HepG2 (cell line): ENCODE measurements around the gene MIB2. TPM values are rescaled to one million over a fixed set of nuclear protein-coding genes. Genes with fewer than 3 reads are reported as not detected.

Source experiments
- HDAC6 ChIP-seq: fragments of 200-600 bp; sonication (generic); IDR thresholded peaks from 2 replicates; pipeline ENCODE4 v1.7.0; 2017; ENCODE audit warnings: mild to moderate bottlenecking, antibody characterized with exemption, low read length, low read depth
- HOXA5 ChIP-seq: sonication (generic); formaldehyde crosslinking; IDR thresholded peaks from 2 replicates; pipeline ENCODE4 v1.4.0; 2020; ENCODE audit warnings: missing genetic modification reagents
- MAFK ChIP-seq, 2 experiments: IDR thresholded peaks in 1 of 2; conservative IDR thresholded peaks in 1 of 2; 2 replicates each; pipeline ENCODE4 v1.6.1; 2011; ENCODE audit warnings: improper control_type of control experiment in 2 of 2, low read length in 2 of 2
- MBNL3 ChIP-seq: fragments of 250-450 bp; sonication (Bioruptor Pico); conservative IDR thresholded peaks from 2 replicates; pipeline ENCODE4 v1.8.0; 2022; ENCODE audit warnings: mild to moderate bottlenecking, inconsistent platforms
- SRSF9 ChIP-seq: fragments of 200-400 bp; formaldehyde crosslinking; IDR thresholded peaks from 2 replicates; pipeline ENCODE4 v1.6.1; 2018; ENCODE audit warnings: borderline replicate concordance, mild to moderate bottlenecking, low read depth, low read length; ENCODE audit not compliant: insufficient read depth, poor library complexity, severe bottlenecking
- ZNF136 ChIP-seq: sonication (generic); formaldehyde crosslinking; IDR thresholded peaks from 2 replicates; pipeline ENCODE4 v1.8.1; 2022; ENCODE audit warnings: low read depth, mild to moderate bottlenecking, moderate library complexity, missing genetic modification reagents
- ZNF674 ChIP-seq: sonication (generic); formaldehyde crosslinking; IDR thresholded peaks from 2 replicates; pipeline ENCODE4 v1.5.0; 2020; ENCODE audit warnings: low read depth, mild to moderate bottlenecking, missing genetic modification reagents
- polyA plus RNA-seq, 8 experiments: library from polyadenylated mRNA; depleted of rRNA in 3 of 8; stranded (reverse) in 7 of 8; unstranded in 1 of 8; fragments of >200 nt; fragmentation: Illumina TruSeq in 4 of 8; extraction: Trizol in 4 of 8; gene quantifications; 2 replicates each; pipeline versions ENCODE4 v1.2.1 to v1.2.3, GENCODE V29; 2011 to 2016; ENCODE audit warnings: low read depth in 4 of 8, missing spikeins in 1 of 8, mixed read lengths in 1 of 8; ENCODE audit not compliant: insufficient read depth in 1 of 8
- total RNA-seq, 5 experiments: library from RNA; depleted of rRNA; stranded (reverse); fragments of >200 nt; fragmentation: Illumina TruSeq; extraction: Trizol; gene quantifications; 2 replicates each; pipeline ENCODE4 v1.2.3, GENCODE V29; 2016; ENCODE audit warnings: low read depth in 1 of 5
- TF ChIP-seq, protein P1 (sequence below): IDR thresholded peaks from 2 replicates; pipeline ENCODE4 v1.6.1; 2016; ENCODE audit warnings: low read depth, borderline replicate concordance
- TF ChIP-seq, protein P2 (sequence below): sonication (generic); formaldehyde crosslinking; IDR thresholded peaks from 2 replicates; pipeline ENCODE4 v1.5.1; 2020; ENCODE audit warnings: missing genetic modification reagents, mild to moderate bottlenecking, borderline replicate concordance
- TF ChIP-seq, protein P3 (sequence below): sonication (generic); formaldehyde crosslinking; IDR thresholded peaks from 2 replicates; pipeline ENCODE4 v1.4.0; 2020; ENCODE audit warnings: mild to moderate bottlenecking, missing genetic modification reagents
- TF ChIP-seq, protein P4 (sequence below): sonication (generic); formaldehyde crosslinking; conservative IDR thresholded peaks from 2 replicates; pipeline ENCODE4 v1.4.0; 2020; ENCODE audit warnings: mild to moderate bottlenecking, missing genetic modification reagents, moderate library complexity
- TF ChIP-seq, protein P5 (sequence below): sonication (generic); formaldehyde crosslinking; conservative IDR thresholded peaks from 2 replicates; pipeline ENCODE4 v1.5.0; 2020; ENCODE audit warnings: missing genetic modification reagents
- TF ChIP-seq, protein P6 (sequence below): sonication (generic); formaldehyde crosslinking; conservative IDR thresholded peaks from 2 replicates; pipeline ENCODE4 v1.4.0; 2020; ENCODE audit warnings: missing genetic modification reagents
- TF ChIP-seq, protein P7 (sequence below): IDR thresholded peaks from 2 replicates; pipeline ENCODE4 v1.6.1; 2016; ENCODE audit warnings: mild to moderate bottlenecking, missing biosample characterization, missing genetic modification reagents

The MIB2 gene
- total and polyA plus RNA-seq, 2 of the 13 experiments (the other 11 are each of a cell fraction or from before 2014, with no cell fraction given): 19.9 to 30.4 TPM

DNA sequence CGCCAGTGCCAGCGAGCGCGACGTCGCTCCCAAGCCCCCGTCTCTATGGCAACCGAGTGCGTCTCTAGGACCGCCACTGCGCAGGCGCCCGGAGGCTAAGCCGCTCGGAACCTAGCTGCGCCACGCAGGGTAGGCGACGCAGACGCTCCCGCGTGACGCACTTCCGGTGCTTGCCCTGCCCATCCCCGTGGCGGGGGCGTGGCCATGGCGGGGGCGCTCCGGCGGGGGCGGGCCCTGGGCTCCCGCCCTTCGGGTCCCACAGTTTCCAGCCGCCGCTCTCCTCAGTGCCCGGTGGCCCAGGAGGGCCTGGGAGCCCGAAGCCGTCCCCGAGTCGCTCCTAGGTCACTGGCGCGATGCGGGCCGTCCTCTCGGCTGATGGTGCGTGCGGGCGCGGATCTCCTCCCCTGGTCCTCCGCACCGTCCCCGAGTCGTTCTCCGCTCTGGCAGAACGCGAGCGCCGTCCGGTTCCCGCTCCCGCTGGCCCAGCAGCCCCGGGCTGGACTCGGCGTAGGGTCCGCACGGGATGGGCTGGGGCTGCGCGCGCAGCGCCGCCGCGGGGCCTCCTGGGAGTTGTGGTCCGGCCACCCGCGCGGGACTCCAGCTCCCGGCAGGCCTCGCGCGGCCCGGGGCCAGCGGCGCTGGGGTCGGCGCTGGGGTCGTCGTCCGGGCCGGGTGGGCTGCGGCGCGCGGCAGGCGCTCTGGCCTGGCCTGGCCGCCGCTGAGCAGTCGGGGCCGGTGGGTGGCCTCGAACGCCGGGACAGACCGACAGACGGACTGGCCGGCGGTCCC is at the start of gene MIB2 (continued):
- TF ChIP-seq, protein P1, sequence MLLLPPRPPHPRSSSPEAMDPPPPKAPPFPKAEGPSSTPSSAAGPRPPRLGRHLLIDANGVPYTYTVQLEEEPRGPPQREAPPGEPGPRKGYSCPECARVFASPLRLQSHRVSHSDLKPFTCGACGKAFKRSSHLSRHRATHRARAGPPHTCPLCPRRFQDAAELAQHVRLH (CRISPR knock-in tag): peak; percentile 77; the same call in 1 of the 2 replicates
- TF ChIP-seq, protein P2, sequence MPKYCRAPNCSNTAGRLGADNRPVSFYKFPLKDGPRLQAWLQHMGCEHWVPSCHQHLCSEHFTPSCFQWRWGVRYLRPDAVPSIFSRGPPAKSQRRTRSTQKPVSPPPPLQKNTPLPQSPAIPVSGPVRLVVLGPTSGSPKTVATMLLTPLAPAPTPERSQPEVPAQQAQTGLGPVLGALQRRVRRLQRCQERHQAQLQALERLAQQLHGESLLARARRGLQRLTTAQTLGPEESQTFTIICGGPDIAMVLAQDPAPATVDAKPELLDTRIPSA: no peak
- peak; percentile 29; the same call in 1 of the 2 replicates for TF ChIP-seq ZNF136 (CRISPR knock-in tag)
- TF ChIP-seq, protein P3, sequence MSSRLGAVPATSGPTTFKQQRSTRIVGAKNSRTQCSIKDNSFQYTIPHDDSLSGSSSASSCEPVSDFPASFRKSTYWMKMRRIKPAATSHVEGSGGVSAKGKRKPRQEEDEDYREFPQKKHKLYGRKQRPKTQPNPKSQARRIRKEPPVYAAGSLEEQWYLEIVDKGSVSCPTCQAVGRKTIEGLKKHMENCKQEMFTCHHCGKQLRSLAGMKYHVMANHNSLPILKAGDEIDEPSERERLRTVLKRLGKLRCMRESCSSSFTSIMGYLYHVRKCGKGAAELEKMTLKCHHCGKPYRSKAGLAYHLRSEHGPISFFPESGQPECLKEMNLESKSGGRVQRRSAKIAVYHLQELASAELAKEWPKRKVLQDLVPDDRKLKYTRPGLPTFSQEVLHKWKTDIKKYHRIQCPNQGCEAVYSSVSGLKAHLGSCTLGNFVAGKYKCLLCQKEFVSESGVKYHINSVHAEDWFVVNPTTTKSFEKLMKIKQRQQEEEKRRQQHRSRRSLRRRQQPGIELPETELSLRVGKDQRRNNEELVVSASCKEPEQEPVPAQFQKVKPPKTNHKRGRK (CRISPR knock-in tag): no peak
- TF ChIP-seq, protein P4, sequence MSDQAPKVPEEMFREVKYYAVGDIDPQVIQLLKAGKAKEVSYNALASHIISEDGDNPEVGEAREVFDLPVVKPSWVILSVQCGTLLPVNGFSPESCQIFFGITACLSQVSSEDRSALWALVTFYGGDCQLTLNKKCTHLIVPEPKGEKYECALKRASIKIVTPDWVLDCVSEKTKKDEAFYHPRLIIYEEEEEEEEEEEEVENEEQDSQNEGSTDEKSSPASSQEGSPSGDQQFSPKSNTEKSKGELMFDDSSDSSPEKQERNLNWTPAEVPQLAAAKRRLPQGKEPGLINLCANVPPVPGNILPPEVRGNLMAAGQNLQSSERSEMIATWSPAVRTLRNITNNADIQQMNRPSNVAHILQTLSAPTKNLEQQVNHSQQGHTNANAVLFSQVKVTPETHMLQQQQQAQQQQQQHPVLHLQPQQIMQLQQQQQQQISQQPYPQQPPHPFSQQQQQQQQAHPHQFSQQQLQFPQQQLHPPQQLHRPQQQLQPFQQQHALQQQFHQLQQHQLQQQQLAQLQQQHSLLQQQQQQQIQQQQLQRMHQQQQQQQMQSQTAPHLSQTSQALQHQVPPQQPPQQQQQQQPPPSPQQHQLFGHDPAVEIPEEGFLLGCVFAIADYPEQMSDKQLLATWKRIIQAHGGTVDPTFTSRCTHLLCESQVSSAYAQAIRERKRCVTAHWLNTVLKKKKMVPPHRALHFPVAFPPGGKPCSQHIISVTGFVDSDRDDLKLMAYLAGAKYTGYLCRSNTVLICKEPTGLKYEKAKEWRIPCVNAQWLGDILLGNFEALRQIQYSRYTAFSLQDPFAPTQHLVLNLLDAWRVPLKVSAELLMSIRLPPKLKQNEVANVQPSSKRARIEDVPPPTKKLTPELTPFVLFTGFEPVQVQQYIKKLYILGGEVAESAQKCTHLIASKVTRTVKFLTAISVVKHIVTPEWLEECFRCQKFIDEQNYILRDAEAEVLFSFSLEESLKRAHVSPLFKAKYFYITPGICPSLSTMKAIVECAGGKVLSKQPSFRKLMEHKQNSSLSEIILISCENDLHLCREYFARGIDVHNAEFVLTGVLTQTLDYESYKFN (CRISPR knock-in tag): peak; percentile 55
- TF ChIP-seq, protein P5, sequence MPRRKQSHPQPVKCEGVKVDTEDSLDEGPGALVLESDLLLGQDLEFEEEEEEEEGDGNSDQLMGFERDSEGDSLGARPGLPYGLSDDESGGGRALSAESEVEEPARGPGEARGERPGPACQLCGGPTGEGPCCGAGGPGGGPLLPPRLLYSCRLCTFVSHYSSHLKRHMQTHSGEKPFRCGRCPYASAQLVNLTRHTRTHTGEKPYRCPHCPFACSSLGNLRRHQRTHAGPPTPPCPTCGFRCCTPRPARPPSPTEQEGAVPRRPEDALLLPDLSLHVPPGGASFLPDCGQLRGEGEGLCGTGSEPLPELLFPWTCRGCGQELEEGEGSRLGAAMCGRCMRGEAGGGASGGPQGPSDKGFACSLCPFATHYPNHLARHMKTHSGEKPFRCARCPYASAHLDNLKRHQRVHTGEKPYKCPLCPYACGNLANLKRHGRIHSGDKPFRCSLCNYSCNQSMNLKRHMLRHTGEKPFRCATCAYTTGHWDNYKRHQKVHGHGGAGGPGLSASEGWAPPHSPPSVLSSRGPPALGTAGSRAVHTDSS (CRISPR knock-in tag): 0 out of 2 replicates have a peak, but pooled peaks have one; percentile 40
- 0 out of 2 replicates have a peak, but pooled peaks have one; percentile 78 for TF ChIP-seq ZNF674
- peak; percentile 84; the same call in 1 of the 2 replicates for TF ChIP-seq HOXA5 (CRISPR knock-in tag)
- TF ChIP-seq SRSF9: no peak
- TF ChIP-seq MBNL3: no peak
- no peak for TF ChIP-seq MAFK (conservative IDR thresholded peaks at IDR 0.05 in 1 of 2, IDR thresholded peaks at IDR 0.05 in 1 of 2; ENCODE audit: low read length in 2 of 2)
- TF ChIP-seq, protein P6, sequence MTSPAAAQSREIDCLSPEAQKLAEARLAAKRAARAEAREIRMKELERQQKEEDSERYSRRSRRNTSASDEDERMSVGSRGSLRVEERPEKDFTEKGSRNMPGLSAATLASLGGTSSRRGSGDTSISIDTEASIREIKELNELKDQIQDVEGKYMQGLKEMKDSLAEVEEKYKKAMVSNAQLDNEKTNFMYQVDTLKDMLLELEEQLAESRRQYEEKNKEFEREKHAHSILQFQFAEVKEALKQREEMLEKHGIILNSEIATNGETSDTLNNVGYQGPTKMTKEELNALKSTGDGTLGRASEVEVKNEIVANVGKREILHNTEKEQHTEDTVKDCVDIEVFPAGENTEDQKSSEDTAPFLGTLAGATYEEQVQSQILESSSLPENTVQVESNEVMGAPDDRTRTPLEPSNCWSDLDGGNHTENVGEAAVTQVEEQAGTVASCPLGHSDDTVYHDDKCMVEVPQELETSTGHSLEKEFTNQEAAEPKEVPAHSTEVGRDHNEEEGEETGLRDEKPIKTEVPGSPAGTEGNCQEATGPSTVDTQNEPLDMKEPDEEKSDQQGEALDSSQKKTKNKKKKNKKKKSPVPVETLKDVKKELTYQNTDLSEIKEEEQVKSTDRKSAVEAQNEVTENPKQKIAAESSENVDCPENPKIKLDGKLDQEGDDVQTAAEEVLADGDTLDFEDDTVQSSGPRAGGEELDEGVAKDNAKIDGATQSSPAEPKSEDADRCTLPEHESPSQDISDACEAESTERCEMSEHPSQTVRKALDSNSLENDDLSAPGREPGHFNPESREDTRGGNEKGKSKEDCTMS (CRISPR knock-in tag): no peak
- no peak for TF ChIP-seq HDAC6
- TF ChIP-seq, protein P7, sequence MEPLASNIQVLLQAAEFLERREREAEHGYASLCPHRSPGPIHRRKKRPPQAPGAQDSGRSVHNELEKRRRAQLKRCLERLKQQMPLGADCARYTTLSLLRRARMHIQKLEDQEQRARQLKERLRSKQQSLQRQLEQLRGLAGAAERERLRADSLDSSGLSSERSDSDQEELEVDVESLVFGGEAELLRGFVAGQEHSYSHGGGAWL (CRISPR knock-in tag): peak; percentile 82
